NCI-H187 treated with DMSO at 0.1 percent for 48 hours (cell line): ENCODE results near the gene DAPK1.

Experiments used
- DNase-seq: peaks from one replicate; lab custom pipeline; 2025; lab: John Stamatoyannopoulos, UW

Gene DAPK1

DNA sequence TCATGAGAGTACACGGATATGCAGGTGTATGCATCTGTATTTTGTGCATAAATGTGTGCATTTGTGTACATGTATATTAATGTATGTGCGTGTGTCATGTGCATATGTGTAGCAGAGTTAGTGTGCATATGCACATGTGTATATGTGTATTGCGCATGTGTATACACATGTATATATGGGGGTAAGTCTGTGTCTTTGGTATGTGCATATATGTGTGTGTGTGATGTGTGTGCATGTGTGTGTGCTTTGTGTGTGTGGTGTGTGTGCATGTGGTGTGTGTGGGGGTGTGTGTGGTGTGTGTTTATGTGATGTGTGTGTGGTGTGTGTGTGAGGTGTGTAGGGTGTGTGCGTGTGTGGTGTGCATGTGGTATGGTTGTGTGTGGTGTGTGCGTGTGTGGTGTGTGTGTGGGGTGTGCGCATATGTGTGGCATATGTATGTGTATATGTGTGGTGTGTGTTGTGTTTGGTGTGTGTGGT lies 215.2 kb downstream of the DAPK1 start:
- no peak for DNase-seq

DNA sequence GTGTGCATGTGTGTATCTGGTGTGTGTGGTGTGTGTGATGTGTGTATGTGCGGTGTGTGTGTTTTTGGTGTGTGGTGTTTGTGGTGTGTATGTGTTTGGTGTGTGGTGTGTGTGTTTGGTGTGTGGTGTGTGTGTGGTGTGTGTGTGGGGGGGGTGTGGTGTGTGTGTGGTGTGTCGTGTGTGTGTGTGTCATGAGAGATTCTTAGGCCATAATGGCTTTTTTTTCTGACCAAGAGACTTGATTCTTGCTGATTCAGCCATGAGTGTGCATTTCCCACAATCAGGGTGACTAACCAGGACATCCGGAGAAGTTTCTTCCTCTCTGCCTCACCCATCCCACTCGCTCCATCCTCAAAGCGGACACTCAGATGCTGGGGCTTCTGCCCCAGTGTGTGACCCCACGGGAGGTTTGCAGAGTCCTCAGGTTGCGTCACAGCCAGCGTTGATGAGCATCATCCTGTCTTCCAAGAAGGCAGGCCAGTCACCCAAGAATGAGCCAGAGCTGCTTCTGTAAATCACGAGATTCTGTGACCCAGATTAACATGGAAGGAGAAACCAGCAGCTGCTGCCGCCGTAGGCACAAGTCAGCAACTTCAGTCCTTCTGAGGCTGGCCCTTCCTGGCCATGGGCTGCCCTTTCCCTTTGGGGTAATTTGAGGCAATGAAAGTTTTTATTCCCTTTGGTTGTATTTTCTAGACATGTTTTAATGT lies 215.8 kb downstream of the DAPK1 start:
- DNase-seq, result no peak

DNA sequence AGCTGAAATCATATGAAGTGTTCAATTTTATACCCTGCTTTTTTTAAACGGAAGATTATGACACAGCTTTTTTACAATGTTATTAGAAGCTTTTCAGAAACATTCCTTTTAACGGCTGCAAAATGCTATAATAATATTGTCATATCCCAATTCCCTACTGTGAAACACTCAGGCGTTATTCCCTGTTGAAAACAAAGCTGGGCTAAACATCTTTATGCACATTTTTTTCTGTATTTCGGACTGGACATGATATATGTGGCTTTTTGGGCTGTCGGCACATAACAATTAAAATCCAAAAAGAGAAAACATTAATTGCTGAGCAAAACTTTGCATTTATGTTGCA lies 216.3 kb downstream of the DAPK1 start:
- DNase-seq, result no peak

DNA sequence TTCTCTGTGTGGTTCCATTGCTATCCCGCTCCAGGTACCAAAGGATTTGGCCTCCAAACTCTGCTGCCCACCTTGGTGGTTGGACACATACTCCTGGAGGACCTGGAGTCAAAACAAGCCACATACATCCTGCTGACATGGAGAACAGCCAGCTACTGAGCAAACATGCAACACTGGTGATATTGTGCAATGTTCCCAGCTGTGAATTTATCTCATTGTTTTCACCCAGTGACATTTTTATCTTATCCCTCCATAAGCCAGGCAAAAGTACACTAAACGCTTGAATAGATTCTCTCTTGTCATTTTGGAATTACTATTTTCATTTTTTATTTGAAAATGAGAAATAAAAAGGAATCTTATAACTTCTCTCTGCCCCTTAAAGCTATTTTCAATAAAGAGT lies 217.2 kb downstream of the DAPK1 start:
- DNase-seq, result no peak

DNA sequence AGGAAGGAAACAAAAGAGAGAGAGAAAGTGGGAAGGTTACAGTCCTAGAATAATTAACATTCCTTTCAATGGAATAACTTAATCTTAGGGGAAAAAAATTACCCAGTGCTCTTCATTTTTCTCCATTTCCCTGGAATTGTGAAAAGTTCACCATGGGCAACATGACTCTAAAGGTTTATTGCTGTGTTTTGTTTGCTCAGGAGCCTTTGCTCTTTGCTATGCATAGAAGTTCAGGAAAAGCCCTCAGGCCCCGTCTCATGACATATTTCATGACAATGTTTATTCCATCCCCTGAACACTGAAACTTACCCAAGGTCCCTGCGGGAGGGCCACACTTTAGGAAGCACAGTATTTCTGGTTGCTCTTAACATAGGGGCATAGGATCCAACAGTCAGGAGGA lies 218.5 kb downstream of the DAPK1 start:
- no peak for DNase-seq

DNA sequence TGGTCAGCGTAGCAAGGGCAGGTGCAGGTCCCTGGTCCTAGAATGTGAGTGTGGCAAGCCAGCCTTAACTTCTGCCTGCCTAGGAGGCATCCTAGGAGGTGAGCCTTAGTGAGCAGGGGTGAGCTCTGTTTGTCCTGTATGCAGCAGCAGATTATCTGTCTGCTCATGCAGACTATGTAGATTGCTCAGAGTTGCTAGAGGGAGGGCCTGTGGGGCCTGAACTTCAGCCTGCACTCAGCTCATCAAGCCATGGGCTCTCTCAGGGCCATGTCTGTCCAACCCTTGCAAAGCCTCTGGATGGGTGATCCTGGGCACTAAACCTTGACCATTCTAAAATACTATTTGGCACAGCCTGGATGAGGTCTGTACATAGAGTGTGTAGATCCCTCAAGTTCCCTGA lies 219.8 kb downstream of the DAPK1 start:
- DNase-seq, result no peak

DNA sequence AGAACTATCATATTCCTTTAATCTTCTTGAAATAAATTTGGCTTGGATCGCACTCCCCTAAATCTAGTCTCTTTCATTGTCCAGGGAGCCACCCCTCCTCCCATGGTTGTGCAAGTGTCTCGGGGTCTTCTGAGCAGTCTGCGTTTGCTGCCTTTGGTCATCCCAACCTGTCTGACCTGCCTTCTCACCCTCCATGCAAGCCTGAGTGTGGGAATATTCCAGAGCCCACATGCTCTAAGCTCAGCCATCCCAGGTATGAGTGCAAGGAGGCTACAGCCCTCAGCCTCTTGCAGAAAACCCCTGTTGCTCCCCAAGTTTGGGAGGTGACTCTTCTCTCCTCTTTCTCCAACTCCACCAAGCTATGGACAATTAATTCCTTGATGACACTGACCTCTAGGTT lies 220.6 kb downstream of the DAPK1 start:
- DNase-seq, result no peak

DNA sequence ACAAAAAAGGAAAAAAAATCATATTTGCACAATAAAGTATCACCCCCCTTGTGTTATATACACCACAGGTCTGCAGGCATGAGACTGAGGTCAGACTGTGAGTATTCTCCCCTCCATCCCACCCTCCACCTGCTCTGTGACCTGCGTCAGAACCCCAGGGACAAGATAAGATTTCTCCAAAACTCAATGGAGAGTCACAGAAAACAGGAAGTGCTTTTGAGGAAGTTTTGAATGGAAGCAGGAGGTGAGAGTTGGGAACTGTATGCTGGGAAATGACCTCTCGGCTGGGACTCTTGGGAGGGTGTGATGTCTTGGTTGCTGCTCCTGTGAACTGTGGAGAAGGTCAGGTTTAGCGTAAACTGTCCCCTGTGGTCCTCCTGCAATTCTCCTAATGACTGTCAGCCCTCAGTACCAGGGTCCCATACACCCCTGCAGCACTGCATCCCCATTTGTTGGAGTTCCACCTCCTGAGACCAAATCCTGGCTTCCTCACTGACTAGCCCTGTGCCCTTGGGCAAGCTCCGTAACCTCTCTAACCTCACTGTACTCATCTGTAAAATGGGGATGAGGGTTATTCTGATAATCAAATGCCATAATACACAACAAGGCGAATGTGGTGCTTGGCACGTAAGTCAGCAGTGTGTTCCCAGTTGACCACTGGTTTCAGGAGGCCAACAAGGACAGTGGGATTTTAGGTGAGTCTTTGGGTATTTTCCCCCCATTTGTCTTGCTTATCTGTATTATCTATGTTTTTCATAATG lies 221.4 kb downstream of the DAPK1 start:
- DNase-seq, result no peak

DNA sequence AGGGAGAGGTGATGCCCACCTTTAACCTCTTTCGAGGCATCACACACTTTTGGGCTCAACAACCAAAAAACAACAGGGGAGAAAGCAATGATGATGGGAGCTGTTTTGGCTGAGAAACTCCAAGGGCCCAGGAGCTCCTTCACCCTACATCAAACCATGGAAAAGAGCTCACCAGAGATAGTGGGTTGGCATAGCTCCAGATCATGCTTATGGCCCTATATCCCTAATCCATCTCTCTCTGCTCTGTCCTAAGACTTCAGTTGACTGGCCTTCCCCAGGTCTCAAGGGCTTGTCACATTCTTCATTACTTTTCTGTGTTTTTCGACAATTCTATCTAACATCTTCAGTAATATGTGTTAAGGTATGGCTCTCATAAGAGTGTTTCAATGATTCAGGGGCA lies 222.5 kb downstream of the DAPK1 start:
- no peak for DNase-seq

DNA sequence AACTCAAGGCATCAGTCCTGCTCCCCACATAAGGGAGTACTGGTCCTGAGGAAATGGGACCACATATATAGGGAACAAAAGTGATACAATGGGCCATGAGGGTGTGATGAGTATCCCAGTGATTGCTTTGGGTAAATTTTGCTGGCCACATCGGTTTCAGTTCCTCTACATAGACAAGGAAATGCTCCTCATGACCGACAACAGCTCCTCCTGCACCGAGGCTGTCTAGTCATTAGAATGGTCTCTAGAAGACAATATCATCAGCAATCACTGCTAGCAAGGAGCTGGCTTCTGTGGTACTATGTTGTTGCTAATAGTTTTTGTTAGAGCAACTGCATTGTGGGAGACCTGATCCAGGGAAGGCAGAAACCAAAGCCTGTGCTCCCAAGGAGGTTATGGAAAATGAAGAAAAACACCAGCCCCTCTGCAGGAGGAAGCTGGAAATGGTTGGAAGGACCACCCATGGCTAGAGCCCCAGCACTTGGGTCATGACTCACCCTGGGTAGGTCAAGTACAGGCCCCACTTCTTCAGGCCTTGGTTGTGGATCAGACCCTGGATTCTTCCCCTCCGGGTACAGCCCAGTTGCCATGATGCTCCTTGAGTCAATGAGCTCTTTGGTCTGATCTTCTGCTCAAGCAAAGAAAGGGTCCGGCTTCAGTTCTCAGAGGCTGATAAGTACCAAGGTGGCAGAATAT lies 224.9 kb downstream of the DAPK1 start:
- DNase-seq, result no peak

DNA sequence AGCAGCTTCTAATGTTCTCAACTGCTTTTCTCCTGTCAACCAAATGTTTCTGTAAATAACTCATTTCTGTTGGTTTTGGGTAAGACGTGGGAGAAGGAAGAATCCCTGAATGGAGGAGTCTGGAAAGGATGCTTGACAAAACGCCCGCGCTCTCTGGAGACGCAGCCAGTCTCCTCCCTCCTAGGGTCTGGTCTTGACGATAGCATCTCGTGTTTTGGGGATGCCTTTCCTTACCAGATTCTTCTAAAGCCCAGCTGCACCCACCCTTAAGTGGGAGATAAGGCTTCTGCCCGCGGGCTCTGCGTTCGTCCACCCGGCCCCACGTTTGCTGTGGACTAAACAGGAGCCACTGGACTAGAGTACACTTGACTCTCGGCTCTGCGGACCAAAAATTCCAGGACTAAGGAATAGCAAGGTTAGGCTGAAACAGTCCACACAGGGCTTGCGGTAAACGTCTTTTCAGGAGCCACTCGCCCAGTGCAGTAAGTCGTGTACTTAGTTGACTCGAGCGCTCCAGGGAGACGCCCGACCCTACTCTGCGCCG lies 227.8 kb downstream of the DAPK1 start:
- DNase-seq, result no peak

DNA sequence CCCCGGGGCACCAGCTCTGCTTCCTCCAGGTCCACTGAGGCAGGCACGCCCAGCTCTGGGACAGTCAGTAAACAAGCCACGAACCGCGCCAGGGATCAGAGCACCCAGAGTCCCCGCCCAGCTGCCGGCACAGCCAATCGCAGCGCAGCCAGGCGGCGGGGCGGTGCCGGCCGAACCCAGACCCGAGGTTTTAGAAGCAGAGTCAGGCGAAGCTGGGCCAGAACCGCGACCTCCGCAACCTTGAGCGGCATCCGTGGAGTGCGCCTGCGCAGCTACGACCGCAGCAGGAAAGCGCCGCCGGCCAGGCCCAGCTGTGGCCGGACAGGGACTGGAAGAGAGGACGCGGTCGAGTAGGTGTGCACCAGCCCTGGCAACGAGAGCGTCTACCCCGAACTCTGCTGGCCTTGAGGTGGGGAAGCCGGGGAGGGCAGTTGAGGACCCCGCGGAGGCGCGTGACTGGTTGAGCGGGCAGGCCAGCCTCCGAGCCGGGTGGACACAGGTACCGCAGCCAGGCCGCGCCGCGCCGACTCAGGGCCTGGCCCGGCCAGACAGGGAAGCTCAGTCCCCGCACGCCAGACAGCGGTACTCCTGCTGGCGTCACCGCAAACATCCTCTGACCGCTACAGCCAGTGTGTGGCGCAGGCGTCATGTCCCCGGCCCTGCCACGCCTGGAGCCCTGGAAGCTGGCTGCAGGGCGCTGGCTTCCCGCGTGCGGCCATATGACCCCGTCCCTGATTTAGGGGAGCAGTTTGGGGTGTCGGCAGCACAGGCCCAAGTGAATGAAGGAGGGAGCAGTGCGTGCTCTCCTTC lies 228.4 kb downstream of the DAPK1 start, which contains the start of gene CTSL:
Gene CTSL (plus strand): TSS at position 220 of the 810 bp plus-strand sequence. CDS start 1,485 bp downstream, outside the sequence.
- DNase-seq, result no peak

DNA sequence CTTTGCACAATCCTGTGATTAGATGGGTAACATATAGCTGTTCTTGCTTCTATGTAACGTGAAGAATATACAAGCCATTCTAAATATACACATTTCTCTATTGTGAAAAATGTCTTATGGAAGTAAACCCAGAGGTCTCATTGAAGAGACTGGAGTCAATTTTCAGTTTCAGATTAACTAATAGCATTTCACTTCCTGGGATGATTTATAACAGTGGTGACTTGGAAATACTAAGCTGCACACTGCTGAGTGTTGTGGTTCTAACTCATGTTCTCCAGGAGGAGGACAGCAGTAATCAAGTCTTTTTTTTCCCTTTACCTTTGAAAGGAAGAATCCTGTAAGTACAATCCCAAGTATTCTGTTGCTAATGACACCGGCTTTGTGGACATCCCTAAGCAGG lies 231.6 kb downstream of the DAPK1 start:
- no peak for DNase-seq

DNA sequence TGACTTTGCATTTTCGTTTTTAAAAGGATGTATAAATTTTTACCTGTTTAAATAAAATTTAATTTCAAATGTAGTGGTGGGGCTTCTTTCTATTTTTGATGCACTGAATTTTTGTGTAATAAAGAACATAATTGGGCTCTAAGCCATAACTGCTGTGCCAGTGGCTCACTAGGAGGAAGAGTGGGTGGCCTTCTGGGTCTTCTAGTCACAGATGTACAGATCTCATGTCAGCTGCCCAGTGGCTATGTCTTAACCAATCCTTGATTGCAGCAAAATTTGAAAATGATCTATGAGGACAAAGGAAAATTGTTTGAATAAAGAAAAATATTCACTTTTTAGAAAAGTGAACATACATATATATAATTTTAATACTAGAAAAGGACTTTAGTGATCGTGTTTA lies 233.7 kb downstream of the DAPK1 start:
- DNase-seq, result no peak

DNA sequence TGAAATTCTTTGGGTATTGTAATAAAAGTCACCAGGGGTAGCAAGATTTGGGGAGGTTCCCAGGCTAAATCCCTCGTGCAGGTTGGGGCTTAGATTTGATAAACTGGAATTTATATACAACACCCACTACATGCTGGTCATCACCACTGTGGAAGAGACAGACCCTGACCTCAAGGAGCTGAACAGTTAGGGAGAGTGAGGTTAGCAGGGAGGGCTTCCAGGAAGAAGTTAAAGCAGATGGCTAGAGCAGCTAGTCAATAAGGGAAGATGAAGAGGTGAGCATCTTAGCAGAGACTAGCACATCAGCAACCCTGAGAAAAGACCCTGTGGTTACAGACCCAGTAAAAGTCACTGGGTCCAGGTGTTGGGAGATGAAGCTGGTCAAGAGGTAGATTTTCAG lies 234.7 kb downstream of the DAPK1 start:
- DNase-seq, result no peak

DNA sequence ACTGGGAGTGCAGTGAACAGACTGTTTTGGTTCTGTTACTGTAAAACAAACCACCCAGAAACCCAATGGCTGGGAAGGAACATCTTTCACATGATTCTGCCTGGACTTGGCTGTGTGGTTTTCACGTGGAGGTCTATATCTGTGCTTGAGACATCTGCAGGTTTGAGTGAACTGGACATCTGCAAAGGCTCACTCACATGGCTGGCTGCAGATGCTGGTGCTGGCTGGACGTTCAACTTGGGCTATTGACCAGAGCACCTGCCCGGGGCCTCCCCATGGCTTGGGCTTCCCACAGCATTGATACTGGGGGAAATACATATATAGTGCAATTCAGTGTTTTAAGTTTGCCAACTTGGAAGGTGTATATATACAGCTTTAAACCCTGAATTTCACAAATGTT lies 235.1 kb downstream of the DAPK1 start:
- no peak for DNase-seq

DNA sequence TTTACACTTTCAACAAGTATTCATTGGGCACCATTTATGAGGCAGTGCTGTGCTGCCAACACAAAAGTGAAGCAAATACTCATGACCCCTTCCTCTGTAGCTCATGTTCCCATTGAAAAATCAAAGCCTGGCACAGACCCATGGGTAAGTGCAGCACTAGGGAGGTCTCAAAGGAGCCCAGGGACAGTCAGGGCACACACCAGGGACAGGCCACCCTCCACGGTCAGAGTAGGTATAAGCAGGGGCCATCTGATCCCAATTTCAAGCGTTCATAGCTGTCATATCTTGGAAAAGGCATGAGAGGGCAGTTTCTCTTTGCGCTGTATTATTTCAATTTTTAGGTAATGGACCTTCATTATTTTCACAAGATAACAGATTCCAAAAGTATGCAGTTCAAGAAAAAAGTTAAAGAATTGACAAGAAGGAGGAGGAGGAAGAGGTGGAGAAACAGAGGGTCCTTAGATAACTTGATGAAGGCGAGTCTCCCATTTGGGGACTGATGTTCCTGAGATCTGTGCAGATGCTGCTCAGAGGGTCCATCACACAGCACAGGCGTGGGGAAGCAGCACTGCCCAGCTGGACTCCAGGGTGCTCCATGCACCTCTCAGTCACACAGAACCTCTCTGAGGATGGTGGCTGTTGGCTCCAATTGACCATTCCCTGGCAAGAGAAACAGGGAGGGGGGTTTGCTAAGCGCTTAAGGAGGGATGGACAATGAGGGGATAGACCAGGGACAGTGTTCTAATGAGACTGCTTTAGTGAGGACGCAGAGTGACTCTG lies 235.8 kb downstream of the DAPK1 start:
- no peak for DNase-seq

DNA sequence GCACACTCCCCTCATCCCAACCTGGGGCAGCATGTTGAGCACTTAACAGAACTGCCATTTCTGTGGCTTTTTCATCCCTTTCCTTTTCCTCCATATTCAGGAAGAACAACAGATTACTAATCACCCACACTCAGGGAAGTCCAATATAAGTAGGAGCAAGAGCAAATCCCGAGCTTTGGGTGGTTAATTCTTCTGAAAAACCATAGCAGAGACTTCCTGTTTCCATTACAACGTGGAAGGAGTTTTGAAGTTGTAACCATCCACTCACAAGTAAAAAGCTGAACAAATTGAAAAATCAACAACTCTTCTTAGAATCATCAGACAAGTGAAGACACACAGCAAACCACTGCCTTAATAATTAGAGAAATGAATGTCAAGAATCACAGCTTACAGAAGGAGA lies 236.4 kb downstream of the DAPK1 start:
- no peak for DNase-seq

DNA sequence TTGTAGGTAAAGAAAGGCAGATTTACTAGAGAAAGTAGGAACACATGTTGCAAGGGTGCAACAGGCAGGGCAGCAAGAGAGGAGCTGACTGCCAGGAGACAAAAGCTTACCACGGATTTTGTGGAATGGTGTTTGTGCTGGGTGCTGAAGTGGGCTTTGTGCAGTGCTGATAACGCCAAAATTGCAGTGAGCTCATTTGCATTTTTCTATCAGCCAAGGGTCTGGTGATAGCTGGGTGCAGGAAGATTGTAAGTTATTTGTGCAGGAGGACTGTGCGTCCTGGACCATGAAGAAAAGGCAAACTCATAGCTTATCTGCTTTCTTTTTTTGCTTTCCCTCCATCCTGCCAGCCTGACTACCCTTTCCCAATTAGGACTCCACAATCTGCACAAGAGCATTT lies 241.9 kb downstream of the DAPK1 start:
- no peak for DNase-seq

DNA sequence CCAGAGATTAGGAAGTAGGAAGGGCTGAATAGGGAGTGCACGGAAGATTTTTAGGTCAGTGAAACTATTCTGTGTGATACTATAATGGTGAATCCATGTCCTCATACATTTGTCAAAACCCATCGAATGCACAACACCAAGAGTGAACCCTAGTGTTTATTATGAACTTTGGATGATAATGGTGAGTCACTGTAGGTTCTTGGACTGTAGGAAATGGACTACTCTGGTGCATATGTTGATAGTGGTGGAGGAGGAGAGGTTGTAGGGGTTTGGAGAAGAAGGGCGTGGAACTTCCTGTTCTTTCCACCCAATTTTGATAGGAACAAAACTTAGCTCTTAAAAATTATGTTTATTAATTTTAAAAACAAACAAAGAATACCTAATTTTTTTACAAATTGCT lies 242.5 kb downstream of the DAPK1 start:
- DNase-seq, result no peak

DNA sequence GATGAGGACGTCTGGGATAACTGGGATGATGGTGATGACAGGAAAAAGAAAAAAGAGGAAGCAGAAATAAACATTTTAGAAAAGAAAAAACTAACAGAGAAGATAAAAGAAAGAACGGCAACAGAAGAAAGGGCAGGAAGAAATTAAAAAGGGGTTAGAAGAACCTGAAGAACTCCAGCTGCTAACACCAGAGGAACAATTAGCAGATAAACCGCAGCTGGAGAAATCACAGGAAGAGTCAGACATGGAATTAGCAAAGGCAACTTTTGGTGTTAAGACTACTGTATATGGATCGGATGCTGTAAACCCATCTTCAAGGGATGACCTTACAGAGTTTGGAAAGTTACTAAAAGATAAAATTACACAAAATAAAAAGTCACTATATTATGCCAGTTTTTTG lies 243.7 kb downstream of the DAPK1 start:
- no peak for DNase-seq
